Ishikawa (cell line): Measurements from ENCODE around the gene AP3S2.

Source experiments
- REST ChIP-seq: IDR thresholded peaks from 2 replicates; pipeline ENCODE4 v1.6.1; 2012; ENCODE audit warnings: low read depth, mild to moderate bottlenecking
- TCF12 ChIP-seq: IDR thresholded peaks from 2 replicates; pipeline ENCODE4 v1.6.1; 2012; ENCODE audit warnings: low read depth

- TF ChIP-seq REST = no peak
- no peak for TF ChIP-seq TCF12
Observed at GRCh38 chr15:89916660-89917059, 22.9 kb upstream of the AP3S2 start.
